NCI-H1436 (cell line): ENCODE results near the gene SNRNP48.
A peak's percentile ranks its signal among the peaks of the same experiment; 100 is the strongest.

Source experiments
- DNase-seq: peaks from one replicate; lab custom pipeline; 2025; lab: John Stamatoyannopoulos, UW

The SNRNP48 gene

GRCh38 chr6:7594579-7595125 is 4.7 kb downstream of the SNRNP48 start:
- no peak for DNase-seq

GRCh38 chr6:7604003-7604402 is 14.0 kb downstream of the SNRNP48 start:
- no peak for DNase-seq

- no peak for DNase-seq
Observed at GRCh38 chr6:7604506-7604905, 14.5 kb downstream of the SNRNP48 start.

GRCh38 chr6:7615611-7616383 is 25.8 kb downstream of the SNRNP48 start:
- DNase-seq = peak; percentile 37

GRCh38 chr6:7617801-7618764 is 28.1 kb downstream of the SNRNP48 start:
- no peak for DNase-seq

- no peak for DNase-seq
Observed at GRCh38 chr6:7621761-7622160, 31.8 kb downstream of the SNRNP48 start.

- DNase-seq = no peak
Observed at GRCh38 chr6:7624796-7625710, 35.1 kb downstream of the SNRNP48 start.

GRCh38 chr6:7628479-7628878 is 38.5 kb downstream of the SNRNP48 start:
- no peak for DNase-seq

- DNase-seq = no peak
Observed at GRCh38 chr6:7628909-7629308, 38.9 kb downstream of the SNRNP48 start.

GRCh38 chr6:7629321-7629720 is 39.3 kb downstream of the SNRNP48 start:
- DNase-seq = no peak

- no peak for DNase-seq
Observed at GRCh38 chr6:7630792-7631191, 40.8 kb downstream of the SNRNP48 start.

GRCh38 chr6:7631466-7631865 is 41.5 kb downstream of the SNRNP48 start:
- no peak for DNase-seq

- DNase-seq = no peak
Observed at GRCh38 chr6:7632501-7633290, 42.7 kb downstream of the SNRNP48 start.

GRCh38 chr6:7633361-7633760 is 43.4 kb downstream of the SNRNP48 start:
- no peak for DNase-seq

- no peak for DNase-seq
Observed at GRCh38 chr6:7636151-7636550, 46.2 kb downstream of the SNRNP48 start.

- DNase-seq = no peak
Observed at GRCh38 chr6:7637533-7637932, 47.5 kb downstream of the SNRNP48 start.

GRCh38 chr6:7639427-7639826 is 49.4 kb downstream of the SNRNP48 start:
- DNase-seq = no peak

GRCh38 chr6:7640016-7640415 is 50.0 kb downstream of the SNRNP48 start:
- DNase-seq = no peak

- no peak for DNase-seq
Observed at GRCh38 chr6:7640607-7641577, 50.9 kb downstream of the SNRNP48 start.

- DNase-seq = no peak
Observed at GRCh38 chr6:7642791-7643190, 52.8 kb downstream of the SNRNP48 start.
